GM12878 (cell line): ENCODE results near the gene SKP2. TPM values are rescaled to one million over a fixed set of nuclear protein-coding genes. Genes with fewer than 3 reads are reported as not detected.

Experiments used
- ATAC-seq: fragments of 200-7000 bp; cut with Tn5 transposase; 3 replicates; pipeline ENCODE4 v1.9.1; 2020; ENCODE audit warnings: mild to moderate bottlenecking, moderate library complexity
- BruUV-seq: library from RNA; stranded (reverse); fragments of 400-500 nt; replicated peaks from 2 replicates; lab custom pipeline; 2021; lab: Mats Ljungman, UMichigan
- CTCF ChIA-PET: fragments of 300-600 bp; sonication (Branson Sonifier 250); formaldehyde crosslinking; extraction: SDS; loops from one replicate; lab custom pipeline; 2021; ENCODE audit warnings: inconsistent platforms; lab: Yijun Ruan, JAX
- POLR2A ChIA-PET: fragments of 350-600 bp; formaldehyde crosslinking; extraction: SDS; loops from one replicate; lab custom pipeline; 2021; ENCODE audit warnings: inconsistent platforms; lab: Charles Lee
- RAD21 ChIA-PET: fragments of 300-600 bp; sonication (Branson Sonifier 250); formaldehyde crosslinking; loops from one replicate; lab custom pipeline; 2023; ENCODE audit warnings: antibody characterized with exemption; ENCODE audit not compliant: unreplicated experiment; lab: Charles Lee
- SMC1A ChIA-PET: fragments of 300-600 bp; sonication (Branson Sonifier 250); formaldehyde crosslinking; loops from one replicate; lab custom pipeline; 2023; ENCODE audit not compliant: unreplicated experiment, uncharacterized antibody; lab: Charles Lee
- DNase-seq: peaks from one replicate; pipeline ENCODE4 v3.0.0-alpha.2; 2011; ENCODE audit warnings: low read depth, low spot score
- FAIRE-seq: peaks from 3 replicates; lab custom pipeline; 2011; peaks lifted over from hg19 to GRCh38; lab: Jason Lieb, UNC
- H2AFZ ChIP-seq: 2 replicates; pipeline ENCODE4 v1.6.0; 2011; ENCODE audit warnings: low read depth, low read length, control low read depth; ENCODE audit not compliant: control insufficient read depth
- H3K27ac ChIP-seq: 2 replicates; pipeline ENCODE4 v1.5.1; 2011; ENCODE audit warnings: control low read depth; ENCODE audit not compliant: control insufficient read depth, insufficient read depth
- H3K27me3 ChIP-seq, 2 experiments: replicated peaks in 1 of 2; 2 replicates each; pipeline versions ENCODE4 v1.6.0 to v1.6.1; 2011; ENCODE audit warnings: low read length in 1 of 2; ENCODE audit not compliant: control insufficient read depth in 2 of 2, insufficient read depth in 2 of 2
- H3K36me3 ChIP-seq, 2 experiments: 2 replicates each; pipeline ENCODE4 v1.5.1; 2011; ENCODE audit warnings: low read length in 1 of 2; ENCODE audit not compliant: control insufficient read depth in 2 of 2, insufficient read depth in 2 of 2
- H3K4me1 ChIP-seq: 2 replicates; pipeline ENCODE4 v1.6.1; 2011; ENCODE audit warnings: mild to moderate bottlenecking, low read length, moderate library complexity, mixed read lengths; ENCODE audit not compliant: control insufficient read depth, insufficient read depth
- H3K4me2 ChIP-seq: 2 replicates; pipeline ENCODE4 v1.6.0; 2011; ENCODE audit warnings: control low read depth; ENCODE audit not compliant: control insufficient read depth, insufficient read depth
- H3K4me3 ChIP-seq: fragments of 200-600 bp; sonication (generic); 2 replicates; pipeline ENCODE4 v1.5.1; 2016
- H3K79me2 ChIP-seq: 2 replicates; pipeline ENCODE4 v1.6.0; 2011; ENCODE audit warnings: low read length; ENCODE audit not compliant: control insufficient read depth, insufficient read depth
- H3K9ac ChIP-seq: 2 replicates; pipeline ENCODE4 v1.8.0; 2011; ENCODE audit warnings: low read length, control low read depth, mixed read lengths; ENCODE audit not compliant: control insufficient read depth, insufficient read depth
- H3K9me3 ChIP-seq: replicated peaks from 3 replicates; pipeline ENCODE4 v1.5.1; 2011; ENCODE audit warnings: mild to moderate bottlenecking, low read length; ENCODE audit not compliant: control insufficient read depth, insufficient read depth
- H4K20me1 ChIP-seq: 2 replicates; pipeline ENCODE4 v1.6.0; 2011; ENCODE audit not compliant: control insufficient read depth, insufficient read depth
- EP300 ChIP-seq, 2 experiments: fragments of 150-350 bp in 1 of 2; IDR thresholded peaks; 2 replicates each; pipeline ENCODE4 v1.6.1; 2011 to 2012; ENCODE audit warnings: low read depth in 2 of 2, low read length in 2 of 2, borderline replicate concordance in 1 of 2, improper control_type of control experiment in 1 of 2, inconsistent platforms in 1 of 2; ENCODE audit not compliant: control insufficient read depth in 1 of 2
- LARP7 ChIP-seq: fragments of 450-650 bp; IDR thresholded peaks from 2 replicates; pipeline ENCODE4 v1.6.1; 2017; ENCODE audit warnings: mild to moderate bottlenecking
- NBN ChIP-seq: fragments of 450-650 bp; IDR thresholded peaks from 2 replicates; pipeline ENCODE4 v1.6.1; 2016
- NR2F1 ChIP-seq: fragments of 450-650 bp; conservative IDR thresholded peaks from 2 replicates; pipeline ENCODE4 v1.6.1; 2017; ENCODE audit warnings: mild to moderate bottlenecking
- NRF1 ChIP-seq: conservative IDR thresholded peaks from 2 replicates; pipeline ENCODE4 v1.6.1; 2011; ENCODE audit warnings: mild to moderate bottlenecking, low read depth, low read length, improper control_type of control experiment
- PML ChIP-seq: IDR thresholded peaks from 2 replicates; pipeline ENCODE4 v1.6.1; 2012; ENCODE audit warnings: low read length, inconsistent platforms
- POLR2AphosphoS2 ChIP-seq: IDR thresholded peaks from 2 replicates; pipeline ENCODE4 v1.6.1; 2011; ENCODE audit warnings: low read depth, mild to moderate bottlenecking, low read length, improper control_type of control experiment, moderate library complexity
- RFX5 ChIP-seq: IDR thresholded peaks from 2 replicates; pipeline ENCODE4 v1.6.1; 2011; ENCODE audit warnings: low read depth, low read length, improper control_type of control experiment
- YBX1 ChIP-seq: fragments of 450-650 bp; IDR thresholded peaks from 2 replicates; pipeline ENCODE4 v1.6.1; 2016; ENCODE audit warnings: antibody characterized with exemption
- ZNF24 ChIP-seq: fragments of 450-650 bp; IDR thresholded peaks from 2 replicates; pipeline ENCODE4 v1.6.1; 2017; ENCODE audit warnings: antibody characterized with exemption, mild to moderate bottlenecking
- WGBS: methylation state at CpG from one replicate; pipeline ENCODE4 v1.1.6; 2016; ENCODE audit warnings: low lambda C conversion rate; ENCODE audit not compliant: insufficient replicate concordance, insufficient coverage; ENCODE audit errors: missing lambda C conversion rate; 5-methylcytosine and 5-hydroxymethylcytosine counted together
- in situ Hi-C: fragments of 300-500 bp; cut with MboI; formaldehyde crosslinking; loops from 9 replicates; pipeline ENCODE4 v1.14.3; 2018; ENCODE audit warnings: mixed read lengths
- intact Hi-C: fragments of 100-400 bp; cut with micrococcal nuclease; formaldehyde crosslinking; loops from one replicate; pipeline ENCODE4 v1.14.2; 2022; ENCODE audit not compliant: unreplicated experiment
- polyA plus RNA-seq, 11 experiments: library from polyadenylated mRNA; depleted of rRNA in 4 of 11; unstranded in 6 of 11; stranded (reverse) in 5 of 11; fragments of >200 nt; fragmentation: Nextera tagmentation in 4 of 11; fragmentation: Illumina TruSeq in 1 of 11; extraction: Ambion mirVana in 4 of 11; extraction: Trizol in 1 of 11; gene quantifications; 1 replicate in 1 of 11; 2 replicates in 10 of 11; pipeline versions ENCODE4 v1.2.1 to v1.2.3, GENCODE V29; 2011 to 2016; ENCODE audit warnings: inconsistent platforms in 2 of 11, missing spikeins in 2 of 11, low read depth in 1 of 11
- total RNA-seq, 4 experiments: library from RNA; depleted of rRNA in 3 of 4; stranded (reverse); fragments of >200 nt in 3 of 4; fragmentation: Illumina TruSeq in 1 of 4; extraction: Trizol in 1 of 4; gene quantifications; 2 replicates each; pipeline versions ENCODE4 v1.2.1 to v1.2.3, GENCODE V29; 2013 to 2021
- TF ChIP-seq, protein P1 (sequence below): IDR thresholded peaks from 2 replicates; pipeline ENCODE4 v1.6.1; 2012; ENCODE audit warnings: low read depth, low read length, improper control_type of control experiment
- TF ChIP-seq, protein P2 (sequence below): IDR thresholded peaks from 2 replicates; pipeline ENCODE4 v1.6.1; 2011; ENCODE audit warnings: borderline replicate concordance, low read depth, mild to moderate bottlenecking, moderate library complexity, mixed read lengths, low read length; ENCODE audit not compliant: insufficient read depth; ENCODE audit errors: extremely low read length
- TF ChIP-seq, protein P3 (sequence below): fragments of 450-650 bp; IDR thresholded peaks from 2 replicates; pipeline ENCODE4 v1.6.1; 2017; ENCODE audit warnings: borderline replicate concordance
- TF ChIP-seq, protein P4 (sequence below): fragments of 450-650 bp; IDR thresholded peaks from 2 replicates; pipeline ENCODE4 v1.6.1; 2017; ENCODE audit warnings: mild to moderate bottlenecking, low read depth, inconsistent platforms; ENCODE audit not compliant: poor library complexity, severe bottlenecking
- TF ChIP-seq, protein P5 (sequence below): fragments of 450-650 bp; IDR thresholded peaks from 2 replicates; pipeline ENCODE4 v1.6.1; 2017; ENCODE audit warnings: antibody characterized with exemption, mild to moderate bottlenecking, moderate library complexity

The SKP2 gene
- total and polyA plus RNA-seq, 10 of the 15 experiments (the other 5 are each of a cell fraction or from before 2014, with no cell fraction given), result 13.9 to 50.8 (median 36.9) TPM

DNA sequence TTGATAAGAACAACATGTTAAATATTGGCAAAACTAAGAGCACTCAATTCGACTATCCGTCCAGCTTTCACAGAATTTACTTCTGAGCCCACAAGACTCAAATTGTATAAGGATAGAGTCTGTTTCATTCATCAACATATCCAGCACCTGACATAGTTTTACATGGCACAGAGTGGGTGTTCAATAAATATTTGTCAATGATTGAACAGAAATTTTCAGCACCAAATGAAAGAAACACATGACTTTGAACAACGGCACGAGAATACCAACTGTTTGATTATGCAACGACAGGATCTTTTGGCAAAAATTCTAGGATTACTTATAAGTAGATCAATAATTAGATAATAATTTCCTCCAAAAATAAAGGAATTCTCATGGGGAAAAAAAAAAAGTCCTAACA, 41.8 kb downstream of the SKP2 start:
- peaks cover 0 to 3% of the 10 kb centered on the region in 2 experiments; a peak in 2 of 4 replicates for H3K36me3 ChIP-seq
- intact Hi-C loops, result no loop called here
- no peak overlapping the region for H3K9ac ChIP-seq
- POLR2A ChIA-PET, result no interaction called here
- no peaks in the 10 kb centered on the region for H3K27me3 ChIP-seq
- RAD21 ChIA-PET, result no interaction called here
- BruUV-seq, result TSS peak; percentile 50
- ATAC-seq, result no peak
- no peak overlapping the region for H3K27ac ChIP-seq
- SMC1A ChIA-PET, result interaction anchor here (0.6 kb wide), 1 partner anchor 108 kb away, joined by 3 read pairs; the partner anchor contains the start of gene RANBP3L
- no peaks in the 10 kb centered on the region for H3K4me1 ChIP-seq
- no peak overlapping the region for H2AFZ ChIP-seq
- TF ChIP-seq YBX1, result no peak
- TF ChIP-seq, protein P1, sequence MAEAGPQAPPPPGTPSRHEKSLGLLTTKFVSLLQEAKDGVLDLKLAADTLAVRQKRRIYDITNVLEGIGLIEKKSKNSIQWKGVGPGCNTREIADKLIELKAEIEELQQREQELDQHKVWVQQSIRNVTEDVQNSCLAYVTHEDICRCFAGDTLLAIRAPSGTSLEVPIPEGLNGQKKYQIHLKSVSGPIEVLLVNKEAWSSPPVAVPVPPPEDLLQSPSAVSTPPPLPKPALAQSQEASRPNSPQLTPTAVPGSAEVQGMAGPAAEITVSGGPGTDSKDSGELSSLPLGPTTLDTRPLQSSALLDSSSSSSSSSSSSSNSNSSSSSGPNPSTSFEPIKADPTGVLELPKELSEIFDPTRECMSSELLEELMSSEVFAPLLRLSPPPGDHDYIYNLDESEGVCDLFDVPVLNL, result no peak
- no peak for TF ChIP-seq PML
- no peak for TF ChIP-seq LARP7
- TF ChIP-seq, protein P2, sequence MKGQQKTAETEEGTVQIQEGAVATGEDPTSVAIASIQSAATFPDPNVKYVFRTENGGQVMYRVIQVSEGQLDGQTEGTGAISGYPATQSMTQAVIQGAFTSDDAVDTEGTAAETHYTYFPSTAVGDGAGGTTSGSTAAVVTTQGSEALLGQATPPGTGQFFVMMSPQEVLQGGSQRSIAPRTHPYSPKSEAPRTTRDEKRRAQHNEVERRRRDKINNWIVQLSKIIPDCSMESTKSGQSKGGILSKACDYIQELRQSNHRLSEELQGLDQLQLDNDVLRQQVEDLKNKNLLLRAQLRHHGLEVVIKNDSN, result no peak
- TF ChIP-seq, protein P3, sequence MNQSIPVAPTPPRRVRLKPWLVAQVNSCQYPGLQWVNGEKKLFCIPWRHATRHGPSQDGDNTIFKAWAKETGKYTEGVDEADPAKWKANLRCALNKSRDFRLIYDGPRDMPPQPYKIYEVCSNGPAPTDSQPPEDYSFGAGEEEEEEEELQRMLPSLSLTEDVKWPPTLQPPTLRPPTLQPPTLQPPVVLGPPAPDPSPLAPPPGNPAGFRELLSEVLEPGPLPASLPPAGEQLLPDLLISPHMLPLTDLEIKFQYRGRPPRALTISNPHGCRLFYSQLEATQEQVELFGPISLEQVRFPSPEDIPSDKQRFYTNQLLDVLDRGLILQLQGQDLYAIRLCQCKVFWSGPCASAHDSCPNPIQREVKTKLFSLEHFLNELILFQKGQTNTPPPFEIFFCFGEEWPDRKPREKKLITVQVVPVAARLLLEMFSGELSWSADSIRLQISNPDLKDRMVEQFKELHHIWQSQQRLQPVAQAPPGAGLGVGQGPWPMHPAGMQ, result no peak
- TF ChIP-seq NR2F1, result no peak
- TF ChIP-seq, protein P4, sequence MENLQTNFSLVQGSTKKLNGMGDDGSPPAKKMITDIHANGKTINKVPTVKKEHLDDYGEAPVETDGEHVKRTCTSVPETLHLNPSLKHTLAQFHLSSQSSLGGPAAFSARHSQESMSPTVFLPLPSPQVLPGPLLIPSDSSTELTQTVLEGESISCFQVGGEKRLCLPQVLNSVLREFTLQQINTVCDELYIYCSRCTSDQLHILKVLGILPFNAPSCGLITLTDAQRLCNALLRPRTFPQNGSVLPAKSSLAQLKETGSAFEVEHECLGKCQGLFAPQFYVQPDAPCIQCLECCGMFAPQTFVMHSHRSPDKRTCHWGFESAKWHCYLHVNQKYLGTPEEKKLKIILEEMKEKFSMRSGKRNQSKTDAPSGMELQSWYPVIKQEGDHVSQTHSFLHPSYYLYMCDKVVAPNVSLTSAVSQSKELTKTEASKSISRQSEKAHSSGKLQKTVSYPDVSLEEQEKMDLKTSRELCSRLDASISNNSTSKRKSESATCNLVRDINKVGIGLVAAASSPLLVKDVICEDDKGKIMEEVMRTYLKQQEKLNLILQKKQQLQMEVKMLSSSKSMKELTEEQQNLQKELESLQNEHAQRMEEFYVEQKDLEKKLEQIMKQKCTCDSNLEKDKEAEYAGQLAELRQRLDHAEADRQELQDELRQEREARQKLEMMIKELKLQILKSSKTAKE, result no peak
- no peak for TF ChIP-seq NRF1
- no peak for TF ChIP-seq RFX5
- TF ChIP-seq, protein P5, sequence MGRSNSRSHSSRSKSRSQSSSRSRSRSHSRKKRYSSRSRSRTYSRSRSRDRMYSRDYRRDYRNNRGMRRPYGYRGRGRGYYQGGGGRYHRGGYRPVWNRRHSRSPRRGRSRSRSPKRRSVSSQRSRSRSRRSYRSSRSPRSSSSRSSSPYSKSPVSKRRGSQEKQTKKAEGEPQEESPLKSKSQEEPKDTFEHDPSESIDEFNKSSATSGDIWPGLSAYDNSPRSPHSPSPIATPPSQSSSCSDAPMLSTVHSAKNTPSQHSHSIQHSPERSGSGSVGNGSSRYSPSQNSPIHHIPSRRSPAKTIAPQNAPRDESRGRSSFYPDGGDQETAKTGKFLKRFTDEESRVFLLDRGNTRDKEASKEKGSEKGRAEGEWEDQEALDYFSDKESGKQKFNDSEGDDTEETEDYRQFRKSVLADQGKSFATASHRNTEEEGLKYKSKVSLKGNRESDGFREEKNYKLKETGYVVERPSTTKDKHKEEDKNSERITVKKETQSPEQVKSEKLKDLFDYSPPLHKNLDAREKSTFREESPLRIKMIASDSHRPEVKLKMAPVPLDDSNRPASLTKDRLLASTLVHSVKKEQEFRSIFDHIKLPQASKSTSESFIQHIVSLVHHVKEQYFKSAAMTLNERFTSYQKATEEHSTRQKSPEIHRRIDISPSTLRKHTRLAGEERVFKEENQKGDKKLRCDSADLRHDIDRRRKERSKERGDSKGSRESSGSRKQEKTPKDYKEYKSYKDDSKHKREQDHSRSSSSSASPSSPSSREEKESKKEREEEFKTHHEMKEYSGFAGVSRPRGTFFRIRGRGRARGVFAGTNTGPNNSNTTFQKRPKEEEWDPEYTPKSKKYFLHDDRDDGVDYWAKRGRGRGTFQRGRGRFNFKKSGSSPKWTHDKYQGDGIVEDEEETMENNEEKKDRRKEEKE, result no peak
- TF ChIP-seq POLR2AphosphoS2, result no peak
- TF ChIP-seq ZNF24, result no peak
- no peak for TF ChIP-seq NBN
- no peak for TF ChIP-seq EP300 (IDR thresholded peaks at IDR 0.05; ENCODE audit: borderline replicate concordance in 1 of 2, control insufficient read depth in 1 of 2, low read depth in 2 of 2, low read length in 2 of 2)
- CTCF ChIA-PET, result interaction anchor here (1.5 kb wide), 1 partner anchor 16 kb away, joined by 3 read pairs; no protein-coding TSS in a partner anchor
- H3K4me2 ChIP-seq, result no peak overlapping the region
- no peaks in the 10 kb centered on the region for H3K9me3 ChIP-seq
- WGBS, result 98% methylated on average over 5 of the region's 5 CpGs
- FAIRE-seq, result no peak
- H4K20me1 ChIP-seq, result no peaks in the 10 kb centered on the region
- DNase-seq, result no peak
- in situ Hi-C loops, result no loop called here
- no peak overlapping the region for H3K4me3 ChIP-seq
- no peaks in the 10 kb centered on the region for H3K79me2 ChIP-seq
